PC-3 (cell line): ENCODE results near the gene GSDME. TPM values are rescaled to one million over a fixed set of nuclear protein-coding genes. Genes with fewer than 3 reads are reported as not detected.

Experiments
- ATAC-seq: fragments of 200-7000 bp; cut with Tn5 transposase; 2 replicates; pipeline ENCODE4 v1.9.1; 2020; ENCODE audit warnings: mild to moderate bottlenecking, moderate library complexity
- BruUV-seq: library from RNA; stranded (reverse); fragments of 400-500 nt; replicated peaks from 2 replicates; lab custom pipeline; 2021; lab: Mats Ljungman, UMichigan
- CTCF ChIA-PET: fragments of 300-600 bp; sonication (Branson Sonifier 250); formaldehyde crosslinking; loops from one replicate; lab custom pipeline; 2022; ENCODE audit warnings: antibody characterized with exemption; lab: Charles Lee
- POLR2A ChIA-PET: fragments of 300-600 bp; sonication (Branson Sonifier 250); formaldehyde crosslinking; loops from one replicate; lab custom pipeline; 2022; ENCODE audit warnings: antibody characterized with exemption; ENCODE audit not compliant: unreplicated experiment; lab: Charles Lee
- DNase-seq: peaks from one replicate; pipeline ENCODE4 v3.0.0-alpha.2; 2015
- H2AFZ ChIP-seq: fragments of 300-600 bp; sonication (generic); 2 replicates; pipeline ENCODE4 v1.6.0; 2016; ENCODE audit warnings: antibody characterized with exemption, low read length
- H3F3A ChIP-seq: fragments of 300-600 bp; sonication (generic); one replicate; pipeline ENCODE4 v1.6.0; 2017; ENCODE audit warnings: antibody characterized with exemption, low read length, control low read depth, mild to moderate bottlenecking; ENCODE audit not compliant: unreplicated experiment
- H3K27ac ChIP-seq: fragments of 300-600 bp; sonication (generic); 2 replicates; pipeline ENCODE4 v1.5.1; 2016; ENCODE audit warnings: mild to moderate bottlenecking, low read length
- H3K27me3 ChIP-seq: fragments of 300-600 bp; sonication (generic); 2 replicates; pipeline ENCODE4 v1.6.1; 2016; ENCODE audit warnings: low read length, mixed read lengths
- H3K36me3 ChIP-seq: fragments of 300-600 bp; sonication (generic); 2 replicates; pipeline ENCODE4 v1.6.1; 2016; ENCODE audit warnings: low read depth, mixed run types, low read length, mixed read lengths
- H3K4me1 ChIP-seq: fragments of 300-600 bp; sonication (generic); 2 replicates; pipeline ENCODE4 v1.5.1; 2016; ENCODE audit warnings: low read length; ENCODE audit not compliant: insufficient read depth
- H3K4me2 ChIP-seq: fragments of 300-600 bp; sonication (generic); 2 replicates; pipeline ENCODE4 v1.6.0; 2016; ENCODE audit warnings: low read length
- H3K4me3 ChIP-seq: fragments of 300-600 bp; sonication (generic); 2 replicates; pipeline ENCODE4 v1.5.1; 2016; ENCODE audit warnings: mild to moderate bottlenecking, low read length, mixed read lengths
- H3K79me2 ChIP-seq: fragments of 300-600 bp; sonication (generic); 2 replicates; pipeline ENCODE4 v1.6.1; 2017; ENCODE audit warnings: low read length, mixed read lengths
- H3K9ac ChIP-seq: fragments of 300-600 bp; sonication (generic); 2 replicates; pipeline ENCODE4 v1.6.0; 2016; ENCODE audit warnings: mild to moderate bottlenecking, low read length
- H3K9me2 ChIP-seq: fragments of 300-600 bp; sonication (generic); replicated peaks from 2 replicates; pipeline ENCODE4 v1.6.1; 2016; ENCODE audit warnings: mixed run types, low read length, mixed read lengths
- H3K9me3 ChIP-seq: fragments of 300-600 bp; sonication (generic); 2 replicates; pipeline ENCODE4 v1.6.1; 2016; ENCODE audit warnings: low read length, mixed read lengths
- H4K20me1 ChIP-seq: fragments of 300-600 bp; sonication (generic); 2 replicates; pipeline ENCODE4 v1.6.1; 2016; ENCODE audit warnings: low read length, mixed read lengths
- CTCF ChIP-seq: fragments of 300-600 bp; sonication (generic); conservative IDR thresholded peaks from 2 replicates; pipeline ENCODE4 v1.5.1; 2017; ENCODE audit warnings: antibody characterized with exemption, low read depth, mild to moderate bottlenecking, low read length
- EZH2 ChIP-seq: fragments of 300-600 bp; sonication (generic); IDR thresholded peaks from one replicate; pipeline ENCODE4 v1.6.1; 2017; ENCODE audit warnings: antibody characterized with exemption, mild to moderate bottlenecking, low read length; ENCODE audit not compliant: unreplicated experiment
- EZH2phosphoT487 ChIP-seq: fragments of 300-600 bp; sonication (generic); IDR thresholded peaks from 2 replicates; pipeline ENCODE4 v1.6.1; 2018; ENCODE audit warnings: mild to moderate bottlenecking, antibody characterized with exemption, low read length, borderline replicate concordance
- intact Hi-C: fragments of 100-400 bp; cut with micrococcal nuclease; formaldehyde crosslinking; loops from 2 replicates; pipeline ENCODE4 v1.9.0; 2023
- total RNA-seq: library from RNA; depleted of rRNA; stranded (reverse); fragments of >200 nt; gene quantifications from 2 replicates; pipeline ENCODE4 v1.2.3, GENCODE V29; 2014

GSDME gene
- total RNA-seq, 1 experiment from 2014 or later, result 12.0 TPM

DNA sequence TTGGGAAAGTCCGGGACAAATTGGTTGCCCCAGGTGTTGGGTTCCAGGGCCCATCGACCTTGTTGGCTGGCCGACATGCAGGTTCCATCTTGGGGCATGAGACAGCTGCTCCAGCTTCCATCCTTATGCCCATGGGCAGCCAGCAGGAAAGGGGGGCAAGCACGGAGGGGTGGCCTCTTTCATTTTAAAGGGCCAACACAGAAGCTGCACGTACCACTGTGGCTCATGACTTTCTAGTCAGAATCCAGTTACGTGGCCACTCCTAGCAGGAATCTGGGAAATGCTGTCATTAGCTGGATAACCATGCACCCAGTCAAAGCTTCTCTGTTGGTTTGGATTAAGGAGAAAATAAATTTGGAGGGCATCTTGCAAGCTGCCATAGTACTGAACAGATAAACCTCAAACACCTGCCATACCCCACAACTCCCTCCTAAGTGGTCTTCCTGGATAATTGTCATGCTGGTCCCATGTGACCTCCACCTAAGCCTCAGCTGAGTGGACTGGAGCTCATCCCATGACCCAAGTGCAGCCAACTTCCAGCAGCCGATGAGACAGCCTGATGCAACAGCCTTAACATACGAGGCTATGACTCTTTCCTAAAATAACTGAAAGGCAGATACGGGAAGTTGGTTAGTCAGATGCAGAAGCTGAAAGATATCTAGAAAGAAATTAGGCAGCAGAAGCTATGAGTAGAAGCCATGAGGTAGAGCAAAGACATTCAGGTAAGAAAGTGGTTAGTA lies 21.4 kb upstream of the GSDME start:
- H3K9ac ChIP-seq, result no peak overlapping the region
- H3K4me2 ChIP-seq, result no peak overlapping the region
- H3K36me3 ChIP-seq, result no peaks in the 10 kb centered on the region
- no peak overlapping the region for H2AFZ ChIP-seq
- no TSS peak for BruUV-seq
- H3K4me3 ChIP-seq, result no peak overlapping the region
- ATAC-seq (no peak), DNase-seq (no peak)
- POLR2A ChIA-PET, result no interaction called here
- H3K79me2 ChIP-seq, result no peaks in the 10 kb centered on the region
- intact Hi-C loops, result no loop called here
- no peaks in the 10 kb centered on the region for H4K20me1 ChIP-seq
- H3K9me2 ChIP-seq, result 0 out of 2 replicates have a peak, but pooled peaks cover 2% of the 10 kb centered on the region
- H3K4me1 ChIP-seq, result peaks cover 7% of the 10 kb centered on the region
- no peak overlapping the region for H3K27ac ChIP-seq
- no peaks in the 10 kb centered on the region for H3K27me3 ChIP-seq
- no peaks in the 10 kb centered on the region for H3K9me3 ChIP-seq
- TF ChIP-seq EZH2 (no peak), CTCF (no peak), EZH2phosphoT487 (no peak)
- CTCF ChIA-PET, result no interaction called here
- no peaks in the 10 kb centered on the region for H3F3A ChIP-seq

DNA sequence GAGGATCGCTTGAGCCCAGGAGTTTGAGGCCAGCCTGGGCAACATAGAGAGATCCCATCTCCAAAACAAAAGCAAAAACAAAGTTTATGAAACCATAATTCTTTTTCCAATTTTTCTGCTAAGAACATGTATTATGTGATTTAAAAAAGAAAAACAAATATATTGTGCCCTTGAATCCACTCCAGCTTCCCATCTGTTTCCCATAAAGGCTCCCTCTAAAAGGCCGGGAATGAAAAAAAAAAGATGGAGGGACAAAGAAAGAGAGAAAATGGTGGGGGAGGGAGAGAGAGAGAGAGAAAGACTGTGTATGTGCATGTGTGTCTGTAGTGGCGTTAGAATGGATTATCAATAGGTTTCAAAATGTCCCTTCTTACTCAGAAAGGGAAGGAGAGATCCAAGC lies 20.5 kb upstream of the GSDME start:
- no peaks in the 10 kb centered on the region for H3K27me3 ChIP-seq
- H3K9ac ChIP-seq, result no peak overlapping the region
- TF ChIP-seq EZH2phosphoT487 (no peak), CTCF (no peak), EZH2 (no peak)
- ATAC-seq (no peak), DNase-seq (no peak)
- BruUV-seq, result no TSS peak
- CTCF ChIA-PET, result no interaction called here
- no peaks in the 10 kb centered on the region for H3F3A ChIP-seq
- no peak overlapping the region for H2AFZ ChIP-seq
- H3K27ac ChIP-seq, result no peak overlapping the region
- H3K9me3 ChIP-seq, result no peaks in the 10 kb centered on the region
- peaks cover 7% of the 10 kb centered on the region for H3K4me1 ChIP-seq
- 0 out of 2 replicates have a peak, but pooled peaks cover 3% of the 10 kb centered on the region for H3K9me2 ChIP-seq
- H3K36me3 ChIP-seq, result no peaks in the 10 kb centered on the region
- H3K4me2 ChIP-seq, result no peak overlapping the region
- H3K79me2 ChIP-seq, result no peaks in the 10 kb centered on the region
- no peaks in the 10 kb centered on the region for H4K20me1 ChIP-seq
- intact Hi-C loops, result no loop called here
- no peak overlapping the region for H3K4me3 ChIP-seq
- POLR2A ChIA-PET, result no interaction called here

GRCh38 chr7:24773646-24774045 lies 16.4 kb upstream of the GSDME start:
- ChIA-PET POLR2A (no interaction called here), CTCF (no interaction called here)
- no peaks in the 10 kb centered on the region for H3K27me3 ChIP-seq
- no peak overlapping the region for H3K4me3 ChIP-seq
- H3K4me1 ChIP-seq, result peaks cover 7% of the 10 kb centered on the region
- H3K9me3 ChIP-seq, result no peaks in the 10 kb centered on the region
- no peak overlapping the region for H3K9ac ChIP-seq
- intact Hi-C loops, result no loop called here
- no peak overlapping the region for H3K27ac ChIP-seq
- no peak for ATAC-seq
- H4K20me1 ChIP-seq, result no peaks in the 10 kb centered on the region
- H3K9me2 ChIP-seq, result 0 out of 2 replicates have a peak, but pooled peaks cover 3% of the 10 kb centered on the region
- no peak for TF ChIP-seq EZH2phosphoT487
- TF ChIP-seq EZH2, result no peak
- TF ChIP-seq CTCF, result no peak
- H3K4me2 ChIP-seq, result no peak overlapping the region
- DNase-seq, result no peak
- no peaks in the 10 kb centered on the region for H3K79me2 ChIP-seq
- no peak overlapping the region for H2AFZ ChIP-seq
- no peaks in the 10 kb centered on the region for H3K36me3 ChIP-seq
- no peaks in the 10 kb centered on the region for H3F3A ChIP-seq
- no TSS peak for BruUV-seq
